Retinal pigment epithelial cell (primary cell): ENCODE measurements around the gene RIMS1.

ENCODE experiments used
- DNase-seq: peaks from one replicate; pipeline ENCODE4 v3.0.0-alpha.2; 2010; ENCODE audit warnings: low read depth
- H3K4me3 ChIP-seq: 2 replicates; pipeline ENCODE4 v1.5.1; 2011; ENCODE audit warnings: mild to moderate bottlenecking, low read length, control low read depth, moderate library complexity
- TF ChIP-seq, protein P1 (sequence below): conservative IDR thresholded peaks from 2 replicates; pipeline ENCODE4 v1.5.1; 2011; ENCODE audit warnings: low read depth, low read length, control low read depth, inconsistent platforms

RIMS1 gene

DNA sequence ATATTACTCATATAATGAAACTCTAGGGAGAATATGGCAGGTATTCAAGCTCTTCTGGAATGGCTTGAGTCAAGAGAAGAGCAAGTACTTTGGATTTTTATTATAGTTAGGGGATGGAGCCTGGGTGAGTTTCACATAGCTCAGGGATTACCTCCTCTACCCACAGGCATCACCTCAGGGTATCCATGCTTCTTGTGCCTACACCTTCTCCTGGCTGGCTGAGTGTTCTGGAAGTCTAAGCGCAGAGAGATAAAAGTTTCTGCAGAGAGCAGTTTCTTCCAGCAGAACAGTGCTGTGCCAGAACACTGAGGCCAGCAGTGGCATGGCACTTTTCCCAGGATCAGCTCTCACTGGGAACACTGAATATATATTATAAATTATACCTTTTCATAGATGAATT, 535.8 kb downstream of the RIMS1 start:
- TF ChIP-seq, protein P1, sequence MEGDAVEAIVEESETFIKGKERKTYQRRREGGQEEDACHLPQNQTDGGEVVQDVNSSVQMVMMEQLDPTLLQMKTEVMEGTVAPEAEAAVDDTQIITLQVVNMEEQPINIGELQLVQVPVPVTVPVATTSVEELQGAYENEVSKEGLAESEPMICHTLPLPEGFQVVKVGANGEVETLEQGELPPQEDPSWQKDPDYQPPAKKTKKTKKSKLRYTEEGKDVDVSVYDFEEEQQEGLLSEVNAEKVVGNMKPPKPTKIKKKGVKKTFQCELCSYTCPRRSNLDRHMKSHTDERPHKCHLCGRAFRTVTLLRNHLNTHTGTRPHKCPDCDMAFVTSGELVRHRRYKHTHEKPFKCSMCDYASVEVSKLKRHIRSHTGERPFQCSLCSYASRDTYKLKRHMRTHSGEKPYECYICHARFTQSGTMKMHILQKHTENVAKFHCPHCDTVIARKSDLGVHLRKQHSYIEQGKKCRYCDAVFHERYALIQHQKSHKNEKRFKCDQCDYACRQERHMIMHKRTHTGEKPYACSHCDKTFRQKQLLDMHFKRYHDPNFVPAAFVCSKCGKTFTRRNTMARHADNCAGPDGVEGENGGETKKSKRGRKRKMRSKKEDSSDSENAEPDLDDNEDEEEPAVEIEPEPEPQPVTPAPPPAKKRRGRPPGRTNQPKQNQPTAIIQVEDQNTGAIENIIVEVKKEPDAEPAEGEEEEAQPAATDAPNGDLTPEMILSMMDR = no peak
- H3K4me3 ChIP-seq = no peak overlapping the region
- no peak for DNase-seq

DNA sequence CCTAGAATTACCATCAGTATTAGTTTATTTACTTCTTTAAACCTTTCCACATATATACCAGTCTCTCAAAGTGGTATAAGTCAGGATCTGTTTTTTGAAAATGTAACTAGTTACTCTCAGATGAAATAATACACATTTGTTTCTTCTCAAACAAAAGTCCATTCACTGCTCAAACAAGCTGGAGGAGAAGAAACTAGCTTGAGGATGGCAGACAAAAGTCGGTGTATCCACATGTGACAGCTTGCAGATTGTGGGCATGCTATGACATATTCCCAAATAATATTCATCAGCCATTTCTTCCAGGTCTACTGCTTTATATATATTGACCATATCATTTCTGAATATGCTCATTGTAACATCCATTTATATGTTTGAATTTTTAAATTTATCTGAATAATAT, 538.1 kb downstream of the RIMS1 start:
- no peak overlapping the region for H3K4me3 ChIP-seq
- TF ChIP-seq, protein P1 = no peak
- DNase-seq = no peak

DNA sequence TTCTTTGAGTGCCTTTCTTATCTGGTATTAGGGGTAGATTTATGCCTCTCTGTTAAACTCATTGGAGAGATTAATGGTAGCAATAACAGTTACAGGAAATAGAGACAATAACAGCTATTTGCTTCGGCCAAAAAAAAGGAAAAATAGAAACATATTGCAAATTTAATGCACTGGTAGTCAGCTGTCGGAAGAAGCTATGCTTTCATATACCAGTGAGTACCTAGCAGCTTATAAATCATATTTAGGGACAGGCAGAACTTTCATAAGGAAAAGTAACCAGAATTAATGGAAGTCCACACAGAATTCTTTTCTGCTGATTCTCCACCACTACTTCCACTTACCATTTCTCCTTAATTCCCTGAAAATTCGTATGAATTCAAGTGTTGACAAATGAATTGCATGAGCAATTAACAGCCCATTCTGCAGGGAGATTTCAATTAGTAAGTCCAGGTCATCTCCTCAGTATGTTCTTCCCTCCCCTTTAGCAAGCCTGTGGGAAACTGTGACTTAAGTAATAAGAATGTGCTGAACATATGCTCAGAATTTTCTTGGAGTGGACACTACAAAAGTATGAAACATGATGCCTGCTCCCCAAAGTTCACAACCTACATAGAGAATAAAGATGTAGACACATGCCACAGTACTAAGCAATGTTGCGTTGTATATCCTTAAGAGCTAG, 538.8 kb downstream of the RIMS1 start:
- peak; percentile 10 for DNase-seq
- no peak overlapping the region for H3K4me3 ChIP-seq
- TF ChIP-seq, protein P1 = no peak

DNA sequence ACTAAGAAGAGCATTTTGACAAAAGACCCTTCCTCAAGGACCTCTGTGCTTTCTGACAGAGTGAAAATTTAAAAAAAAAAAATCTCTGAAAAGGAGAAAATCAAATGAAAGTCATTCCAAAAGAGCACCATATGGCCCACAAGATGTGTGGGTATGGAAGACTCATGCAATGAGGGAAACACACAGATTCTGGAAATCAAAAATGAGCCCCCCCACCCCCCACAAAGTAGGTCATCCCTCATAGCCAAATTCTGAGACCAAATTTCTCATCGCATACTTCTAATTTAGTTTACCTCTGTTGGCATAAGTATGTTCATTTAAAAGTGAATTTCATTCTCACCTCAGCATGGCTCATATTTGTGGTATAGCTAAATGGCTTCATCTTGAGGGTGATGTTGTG, 554.3 kb downstream of the RIMS1 start:
- DNase-seq = no peak
- H3K4me3 ChIP-seq = no peak overlapping the region
- TF ChIP-seq, protein P1 = no peak

DNA sequence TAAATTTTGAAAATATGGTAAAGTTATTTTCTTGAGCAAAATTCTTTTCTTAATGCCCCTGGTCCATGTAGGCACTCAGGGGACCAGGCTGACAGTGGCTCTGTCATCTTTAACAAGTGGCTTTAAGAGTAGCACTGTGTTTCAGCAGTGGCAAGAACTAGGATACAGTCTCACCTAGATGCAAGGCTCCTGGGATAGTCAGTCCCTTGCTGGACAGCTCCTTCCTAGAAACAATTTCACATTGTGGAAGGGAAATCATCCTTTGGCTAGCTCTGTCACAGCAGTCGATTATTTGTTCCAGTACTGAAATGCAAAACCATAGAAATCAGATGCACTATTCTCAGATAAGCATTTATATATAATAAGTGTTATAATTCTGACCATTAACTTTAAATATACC, 560.1 kb downstream of the RIMS1 start:
- H3K4me3 ChIP-seq = no peak overlapping the region
- DNase-seq = no peak
- TF ChIP-seq, protein P1 = no peak
